A673 (cell line): Measurements from ENCODE around the gene MICAL1. TPM values are rescaled to one million over a fixed set of nuclear protein-coding genes. Genes with fewer than 3 reads are reported as not detected.
A peak's percentile ranks its signal among the peaks of the same experiment; 100 is the strongest.

ENCODE experiments used
- BruUV-seq: library from RNA; stranded (reverse); fragments of 400-500 nt; replicated peaks from 2 replicates; lab custom pipeline; 2021; lab: Mats Ljungman, UMichigan
- CTCF ChIA-PET: fragments of 300-600 bp; sonication (Branson Sonifier 250); formaldehyde crosslinking; loops from one replicate; lab custom pipeline; 2022; ENCODE audit warnings: antibody characterized with exemption; lab: Charles Lee
- POLR2A ChIA-PET: fragments of 300-600 bp; sonication (Branson Sonifier 250); formaldehyde crosslinking; loops from one replicate; lab custom pipeline; 2022; ENCODE audit warnings: antibody characterized with exemption; ENCODE audit not compliant: low non-redundant PET; lab: Charles Lee
- DNase-seq: peaks from one replicate; pipeline ENCODE4 v3.0.0-alpha.2; 2015; ENCODE audit warnings: low spot score
- H3K27ac ChIP-seq: fragments of 200-600 bp; sonication (generic); 2 replicates; pipeline ENCODE4 v1.5.1; 2016; ENCODE audit warnings: mixed run types, low read depth, mild to moderate bottlenecking, mixed read lengths, antibody characterized with exemption, low read length; ENCODE audit not compliant: poor library complexity, severe bottlenecking
- H3K27me3 ChIP-seq: fragments of 200-600 bp; sonication (generic); replicated peaks from 2 replicates; pipeline ENCODE4 v1.6.1; 2017; ENCODE audit warnings: mixed run types, low read depth, mild to moderate bottlenecking, mixed read lengths, antibody characterized with exemption, low read length; ENCODE audit not compliant: insufficient read depth, poor library complexity
- H3K36me3 ChIP-seq: fragments of 200-600 bp; sonication (generic); 2 replicates; pipeline ENCODE4 v1.6.1; 2016; ENCODE audit warnings: mixed run types, mild to moderate bottlenecking, mixed read lengths, antibody characterized with exemption, low read length; ENCODE audit not compliant: insufficient read depth, poor library complexity, severe bottlenecking
- H3K4me1 ChIP-seq: fragments of 200-600 bp; sonication (generic); 2 replicates; pipeline ENCODE4 v1.6.1; 2017; ENCODE audit warnings: mixed run types, mild to moderate bottlenecking, mixed read lengths, antibody characterized with exemption, low read length; ENCODE audit not compliant: insufficient read depth, poor library complexity, severe bottlenecking
- H3K4me3 ChIP-seq: fragments of 200-600 bp; sonication (generic); 2 replicates; pipeline ENCODE4 v1.5.1; 2016; ENCODE audit warnings: low read depth, mixed run types, mild to moderate bottlenecking, mixed read lengths, low read length; ENCODE audit not compliant: poor library complexity, severe bottlenecking
- H3K9me3 ChIP-seq: fragments of 200-600 bp; sonication (generic); 2 replicates; pipeline ENCODE4 v1.6.1; 2016; ENCODE audit warnings: mixed run types, low read depth, mild to moderate bottlenecking, mixed read lengths, antibody characterized with exemption, low read length; ENCODE audit not compliant: poor library complexity, severe bottlenecking
- CTCF ChIP-seq: fragments of 300-800, 200-600 bp; sonication (generic); conservative IDR thresholded peaks from 2 replicates; pipeline ENCODE4 v1.5.1; 2017; ENCODE audit warnings: low read depth, mild to moderate bottlenecking, antibody characterized with exemption, low read length, moderate library complexity, mixed read lengths
- EZH2 ChIP-seq: fragments of 200-600 bp; sonication (generic); IDR thresholded peaks from 2 replicates; pipeline ENCODE4 v1.6.1; 2017; ENCODE audit warnings: borderline replicate concordance, low read depth, mild to moderate bottlenecking, mixed read lengths, antibody characterized with exemption, low read length; ENCODE audit not compliant: poor library complexity, severe bottlenecking
- intact Hi-C: fragments of 100-400 bp; cut with micrococcal nuclease; formaldehyde crosslinking; loops from one replicate; pipeline ENCODE4 v1.10.0; 2022; ENCODE audit not compliant: unreplicated experiment
- total RNA-seq: library from RNA; stranded (reverse); gene quantifications from 2 replicates; pipeline ENCODE4 v1.2.3, GENCODE V29; 2021

Gene MICAL1
- total RNA-seq, 1 experiment from 2014 or later = 4.8 TPM

- H3K27me3 ChIP-seq = no peaks in the 10 kb centered on the region
- DNase-seq = no peak
- no peak overlapping the region for H3K27ac ChIP-seq
- no TSS peak for BruUV-seq
- H3K4me3 ChIP-seq = peak overlapping the region; percentile 46
- H3K4me1 ChIP-seq = peaks cover 14% of the 10 kb centered on the region
- CTCF ChIA-PET = no interaction called here
- POLR2A ChIA-PET = no interaction called here
- peaks cover 22% of the 10 kb centered on the region for H3K36me3 ChIP-seq
- TF ChIP-seq EZH2 (no peak), CTCF (no peak)
- H3K9me3 ChIP-seq = no peaks in the 10 kb centered on the region
- intact Hi-C loops = no loop called here
Measured at GRCh38 chr6:109484122-109484521, 28.6 kb upstream of the MICAL1 start.

- H3K36me3 ChIP-seq = peaks cover 27% of the 10 kb centered on the region
- intact Hi-C loops = no loop called here
- no peak for TF ChIP-seq CTCF
- TF ChIP-seq EZH2 = no peak
- peaks cover 14% of the 10 kb centered on the region for H3K4me1 ChIP-seq
- no peak overlapping the region for H3K27ac ChIP-seq
- ChIA-PET POLR2A (no interaction called here), CTCF (no interaction called here)
- peak overlapping the region; percentile 46 for H3K4me3 ChIP-seq
- BruUV-seq = no TSS peak
- no peak for DNase-seq
- no peaks in the 10 kb centered on the region for H3K27me3 ChIP-seq
- H3K9me3 ChIP-seq = no peaks in the 10 kb centered on the region
Measured at GRCh38 chr6:109483735-109484057, 28.1 kb upstream of the MICAL1 start.

- POLR2A ChIA-PET = no interaction called here
- H3K27ac ChIP-seq = peak within 1 kb of the TSS; percentile 79
- intact Hi-C loops = no loop called here
Measured at GRCh38 chr6:109482905-109483734, 27.5 kb upstream of the MICAL1 start, which contains the start of gene ZBTB24. Gene ZBTB24 (minus strand): TSS chr6:109483219. CDS start chr6:109482026, 1,193 bp downstream.

More at GRCh38 chr6:109482905-109483734, 27.5 kb upstream of the MICAL1 start, which contains the start of gene ZBTB24:
- peak; percentile 95 for DNase-seq
- H3K4me1 ChIP-seq = peaks cover 19% of the 10 kb centered on the region
- no peaks in the 10 kb centered on the region for H3K27me3 ChIP-seq
- H3K36me3 ChIP-seq = peaks cover 28% of the 10 kb centered on the region
- no TSS peak for BruUV-seq
- no peaks in the 10 kb centered on the region for H3K9me3 ChIP-seq
- TF ChIP-seq CTCF (no peak), EZH2 (no peak)
- H3K4me3 ChIP-seq = peak within 1 kb of the TSS; percentile 74
- CTCF ChIA-PET = no interaction called here
